Stimulated activated CD8-positive, alpha-beta memory T cell treated with anti-CD3 and anti-CD28 coated beads, Interleukin-15, amount 100 ng/mL, for 24 hours (primary cell): Measurements from ENCODE around the gene AUH.

ENCODE experiments used
- DNase-seq: peaks from one replicate; pipeline ENCODE4 v3.0.0-alpha.2; 2020; ENCODE audit warnings: low read depth

The AUH gene

GRCh38 chr9:91246846-91247245 is 114.9 kb downstream of the AUH start:
- DNase-seq = no peak

- DNase-seq = no peak
Observed at GRCh38 chr9:91245431-91246313, 116.0 kb downstream of the AUH start.

GRCh38 chr9:91243029-91243428 is 118.7 kb downstream of the AUH start:
- no peak for DNase-seq

GRCh38 chr9:91241909-91242308 is 119.8 kb downstream of the AUH start:
- no peak for DNase-seq

GRCh38 chr9:91240596-91241165 is 121.0 kb downstream of the AUH start:
- no peak for DNase-seq

GRCh38 chr9:91239367-91240111 is 122.2 kb downstream of the AUH start:
- no peak for DNase-seq

GRCh38 chr9:91234523-91234922 is 127.2 kb downstream of the AUH start:
- DNase-seq = no peak

GRCh38 chr9:91231619-91232018 is 130.1 kb downstream of the AUH start:
- no peak for DNase-seq

- no peak for DNase-seq
Observed at GRCh38 chr9:91223000-91223399, 138.7 kb downstream of the AUH start.

GRCh38 chr9:91222457-91222856 is 139.3 kb downstream of the AUH start:
- no peak for DNase-seq

- DNase-seq = no peak
Observed at GRCh38 chr9:91221332-91221731, 140.4 kb downstream of the AUH start.

GRCh38 chr9:91220491-91221135 is 141.1 kb downstream of the AUH start:
- DNase-seq = no peak

GRCh38 chr9:91220021-91220420 is 141.7 kb downstream of the AUH start:
- no peak for DNase-seq

- DNase-seq = no peak
Observed at GRCh38 chr9:91219557-91219956, 142.2 kb downstream of the AUH start.

- no peak for DNase-seq
Observed at GRCh38 chr9:91217388-91217787, 144.3 kb downstream of the AUH start.

GRCh38 chr9:91214867-91215266 is 146.9 kb downstream of the AUH start:
- no peak for DNase-seq

- DNase-seq = no peak
Observed at GRCh38 chr9:91214086-91214485, 147.6 kb downstream of the AUH start.

GRCh38 chr9:91212596-91213243 is 149.0 kb downstream of the AUH start:
- DNase-seq = no peak

- DNase-seq = no peak
Observed at GRCh38 chr9:91211919-91212318, 149.8 kb downstream of the AUH start.

- DNase-seq = no peak
Observed at GRCh38 chr9:91211414-91211813, 150.3 kb downstream of the AUH start.

- DNase-seq = no peak
Observed at GRCh38 chr9:91210318-91210717, 151.4 kb downstream of the AUH start.

GRCh38 chr9:91208837-91209236 is 152.9 kb downstream of the AUH start:
- DNase-seq = no peak
